ENCODE measurements around the gene KPNA6. TPM values are rescaled to one million over a fixed set of nuclear protein-coding genes. Genes with fewer than 3 reads are reported as not detected.

Gene KPNA6
- total RNA-seq, 1 experiment from 2014 or later: 116 TPM

DNA sequence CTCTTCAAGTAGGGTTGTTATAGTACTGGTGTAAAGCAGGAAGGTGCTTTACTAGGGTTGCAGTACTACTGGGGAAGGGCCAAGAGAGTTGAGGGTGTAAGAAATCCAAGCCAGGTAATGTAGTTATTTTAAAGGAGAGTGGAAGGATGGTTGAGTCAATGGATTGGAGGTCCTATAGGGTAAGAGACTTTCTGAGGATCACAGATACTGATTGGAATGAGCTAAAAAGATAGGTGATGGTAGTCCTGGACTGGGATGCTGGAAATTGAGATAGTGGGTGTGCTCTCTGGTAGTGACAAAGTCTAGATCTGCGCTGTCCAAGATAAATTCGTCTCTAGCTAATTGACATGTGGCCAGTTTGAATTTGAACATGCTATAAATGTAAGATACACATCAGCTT, 78.6 kb downstream of the KPNA6 start:
- H3K36me3 ChIP-seq (ENCODE audit: control insufficient read depth, insufficient read depth, low read length): peaks cover 26% of the 10 kb centered on the region
- POLR2A ChIA-PET: no interaction called here
- no peak overlapping the region for H3K4me3 ChIP-seq (ENCODE audit: low read depth in 2 of 2, low read length in 2 of 2)
- ATAC-seq: no peak
- H3K4me1 ChIP-seq (ENCODE audit: control insufficient read depth, insufficient read depth, low read length): peaks cover 11% of the 10 kb centered on the region
- in situ Hi-C loops (cut with HindIII; ENCODE audit: low pct_unique_long_range_greater_than_20kb, low sequenced_read_pairs): no loop called here
- TF ChIP-seq SIN3A (IDR thresholded peaks at IDR 0.05; ENCODE audit: borderline replicate concordance, insufficient read depth, low read depth, low read length) (no peak), POLR2AphosphoS5 (IDR thresholded peaks at IDR 0.05; ENCODE audit: low read depth, low read length) (no peak), TCF7L2 (IDR thresholded peaks at IDR 0.05; ENCODE audit: low read depth, low read length) (no peak)
- TF ChIP-seq, protein P1, sequence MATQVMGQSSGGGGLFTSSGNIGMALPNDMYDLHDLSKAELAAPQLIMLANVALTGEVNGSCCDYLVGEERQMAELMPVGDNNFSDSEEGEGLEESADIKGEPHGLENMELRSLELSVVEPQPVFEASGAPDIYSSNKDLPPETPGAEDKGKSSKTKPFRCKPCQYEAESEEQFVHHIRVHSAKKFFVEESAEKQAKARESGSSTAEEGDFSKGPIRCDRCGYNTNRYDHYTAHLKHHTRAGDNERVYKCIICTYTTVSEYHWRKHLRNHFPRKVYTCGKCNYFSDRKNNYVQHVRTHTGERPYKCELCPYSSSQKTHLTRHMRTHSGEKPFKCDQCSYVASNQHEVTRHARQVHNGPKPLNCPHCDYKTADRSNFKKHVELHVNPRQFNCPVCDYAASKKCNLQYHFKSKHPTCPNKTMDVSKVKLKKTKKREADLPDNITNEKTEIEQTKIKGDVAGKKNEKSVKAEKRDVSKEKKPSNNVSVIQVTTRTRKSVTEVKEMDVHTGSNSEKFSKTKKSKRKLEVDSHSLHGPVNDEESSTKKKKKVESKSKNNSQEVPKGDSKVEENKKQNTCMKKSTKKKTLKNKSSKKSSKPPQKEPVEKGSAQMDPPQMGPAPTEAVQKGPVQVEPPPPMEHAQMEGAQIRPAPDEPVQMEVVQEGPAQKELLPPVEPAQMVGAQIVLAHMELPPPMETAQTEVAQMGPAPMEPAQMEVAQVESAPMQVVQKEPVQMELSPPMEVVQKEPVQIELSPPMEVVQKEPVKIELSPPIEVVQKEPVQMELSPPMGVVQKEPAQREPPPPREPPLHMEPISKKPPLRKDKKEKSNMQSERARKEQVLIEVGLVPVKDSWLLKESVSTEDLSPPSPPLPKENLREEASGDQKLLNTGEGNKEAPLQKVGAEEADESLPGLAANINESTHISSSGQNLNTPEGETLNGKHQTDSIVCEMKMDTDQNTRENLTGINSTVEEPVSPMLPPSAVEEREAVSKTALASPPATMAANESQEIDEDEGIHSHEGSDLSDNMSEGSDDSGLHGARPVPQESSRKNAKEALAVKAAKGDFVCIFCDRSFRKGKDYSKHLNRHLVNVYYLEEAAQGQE (IDR thresholded peaks at IDR 0.05; ENCODE audit: insufficient read depth in 1 of 2, low read depth in 2 of 2, low read length in 1 of 2): no peak
- TF ChIP-seq, protein P2, sequence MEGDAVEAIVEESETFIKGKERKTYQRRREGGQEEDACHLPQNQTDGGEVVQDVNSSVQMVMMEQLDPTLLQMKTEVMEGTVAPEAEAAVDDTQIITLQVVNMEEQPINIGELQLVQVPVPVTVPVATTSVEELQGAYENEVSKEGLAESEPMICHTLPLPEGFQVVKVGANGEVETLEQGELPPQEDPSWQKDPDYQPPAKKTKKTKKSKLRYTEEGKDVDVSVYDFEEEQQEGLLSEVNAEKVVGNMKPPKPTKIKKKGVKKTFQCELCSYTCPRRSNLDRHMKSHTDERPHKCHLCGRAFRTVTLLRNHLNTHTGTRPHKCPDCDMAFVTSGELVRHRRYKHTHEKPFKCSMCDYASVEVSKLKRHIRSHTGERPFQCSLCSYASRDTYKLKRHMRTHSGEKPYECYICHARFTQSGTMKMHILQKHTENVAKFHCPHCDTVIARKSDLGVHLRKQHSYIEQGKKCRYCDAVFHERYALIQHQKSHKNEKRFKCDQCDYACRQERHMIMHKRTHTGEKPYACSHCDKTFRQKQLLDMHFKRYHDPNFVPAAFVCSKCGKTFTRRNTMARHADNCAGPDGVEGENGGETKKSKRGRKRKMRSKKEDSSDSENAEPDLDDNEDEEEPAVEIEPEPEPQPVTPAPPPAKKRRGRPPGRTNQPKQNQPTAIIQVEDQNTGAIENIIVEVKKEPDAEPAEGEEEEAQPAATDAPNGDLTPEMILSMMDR (IDR thresholded peaks at IDR 0.05): no peak
- TSS peak; percentile 38 for BruUV-seq (replicated peaks)
- no peaks in the 10 kb centered on the region for H3K27me3 ChIP-seq (ENCODE audit: control insufficient read depth, insufficient read depth, low read length)
- intact Hi-C loops (cut with micrococcal nuclease; ENCODE audit: unreplicated experiment): no loop called here
- CTCF ChIA-PET: no interaction called here
- H3K27ac ChIP-seq (ENCODE audit: low read length): no peak overlapping the region
- H3K9me3 ChIP-seq (ENCODE audit: control insufficient read depth, insufficient read depth, low read depth, low read length): no peaks in the 10 kb centered on the region
- DNase-seq (ENCODE audit: low read depth, low spot score): no peak

DNA sequence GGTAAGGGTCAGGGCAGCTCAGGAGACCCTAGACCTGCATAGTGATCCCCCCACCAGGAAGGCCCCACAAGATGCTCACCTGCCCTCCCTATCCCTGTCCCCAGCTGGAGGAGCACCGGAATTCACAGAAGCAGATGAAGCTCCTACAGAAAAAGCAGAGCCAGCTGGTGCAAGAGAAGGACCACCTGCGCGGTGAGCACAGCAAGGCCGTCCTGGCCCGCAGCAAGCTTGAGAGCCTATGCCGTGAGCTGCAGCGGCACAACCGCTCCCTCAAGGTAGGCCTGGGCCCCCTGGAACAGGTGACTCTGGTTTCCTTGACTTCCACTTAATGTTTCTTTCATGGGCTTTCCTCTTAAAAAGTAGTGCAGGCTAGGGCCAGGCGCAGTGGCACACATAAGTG, 80.0 kb downstream of the KPNA6 start:
- TF ChIP-seq, protein P2 (IDR thresholded peaks at IDR 0.05): no peak
- no peak for TF ChIP-seq POLR2AphosphoS5 (IDR thresholded peaks at IDR 0.05; ENCODE audit: low read depth, low read length)
- Histone ChIP-seq H3K36me3 (ENCODE audit: control insufficient read depth, insufficient read depth, low read length) (peaks cover 37% of the 10 kb centered on the region), H3K4me3 (ENCODE audit: low read depth in 2 of 2, low read length in 2 of 2) (no peak overlapping the region), H3K27me3 (ENCODE audit: control insufficient read depth, insufficient read depth, low read length) (no peaks in the 10 kb centered on the region), H3K4me1 (ENCODE audit: control insufficient read depth, insufficient read depth, low read length) (peaks cover 4% of the 10 kb centered on the region; the same call in 1 of the 2 replicates), H3K9me3 (ENCODE audit: control insufficient read depth, insufficient read depth, low read depth, low read length) (no peaks in the 10 kb centered on the region), H3K27ac (ENCODE audit: low read length) (no peak overlapping the region)
- intact Hi-C loops (cut with micrococcal nuclease; ENCODE audit: unreplicated experiment) (no loop called here), in situ Hi-C loops (cut with HindIII; ENCODE audit: low pct_unique_long_range_greater_than_20kb, low sequenced_read_pairs) (no loop called here)
- ChIA-PET CTCF (no interaction called here), POLR2A (no interaction called here)
- DNase-seq (ENCODE audit: low read depth, low spot score) (no peak), ATAC-seq (no peak)
- BruUV-seq (replicated peaks): no TSS peak

All from Panc1 (cell line).